Sciatic nerve (tissue), 2 donors: ENCODE results near the gene UBL7. TPM values are rescaled to one million over a fixed set of nuclear protein-coding genes. Genes with fewer than 3 reads are reported as not detected.

ENCODE experiments used
- ATAC-seq: fragments of 200-7000 bp; cut with Tn5 transposase; one replicate; pipeline ENCODE4 v1.9.1; 2020; ENCODE audit warnings: mild to moderate bottlenecking, moderate library complexity
- DNase-seq: peaks from one replicate; pipeline ENCODE4 v3.0.0-alpha.2; 2020; ENCODE audit warnings: low spot score
- intact Hi-C: fragments of 100-400 bp; cut with DNase I; formaldehyde crosslinking; loops from one replicate; pipeline ENCODE4 v1.14.2; 2022
- total RNA-seq: library from RNA; stranded (reverse); fragmentation: NEBNext Ultra II Directional; extraction: Animal tissue kit (Norgen Biotek cat#: 25700); gene quantifications from one replicate; pipeline ENCODE4 v1.2.1, GENCODE V29; 2021
- donor health status: DM: no; HTN: no; CAD: no.
- donor health status: DM: no; HTN: no; CAD: no.

Gene UBL7
- total RNA-seq, 1 donor from 2014 or later = 32.0 TPM

DNA sequence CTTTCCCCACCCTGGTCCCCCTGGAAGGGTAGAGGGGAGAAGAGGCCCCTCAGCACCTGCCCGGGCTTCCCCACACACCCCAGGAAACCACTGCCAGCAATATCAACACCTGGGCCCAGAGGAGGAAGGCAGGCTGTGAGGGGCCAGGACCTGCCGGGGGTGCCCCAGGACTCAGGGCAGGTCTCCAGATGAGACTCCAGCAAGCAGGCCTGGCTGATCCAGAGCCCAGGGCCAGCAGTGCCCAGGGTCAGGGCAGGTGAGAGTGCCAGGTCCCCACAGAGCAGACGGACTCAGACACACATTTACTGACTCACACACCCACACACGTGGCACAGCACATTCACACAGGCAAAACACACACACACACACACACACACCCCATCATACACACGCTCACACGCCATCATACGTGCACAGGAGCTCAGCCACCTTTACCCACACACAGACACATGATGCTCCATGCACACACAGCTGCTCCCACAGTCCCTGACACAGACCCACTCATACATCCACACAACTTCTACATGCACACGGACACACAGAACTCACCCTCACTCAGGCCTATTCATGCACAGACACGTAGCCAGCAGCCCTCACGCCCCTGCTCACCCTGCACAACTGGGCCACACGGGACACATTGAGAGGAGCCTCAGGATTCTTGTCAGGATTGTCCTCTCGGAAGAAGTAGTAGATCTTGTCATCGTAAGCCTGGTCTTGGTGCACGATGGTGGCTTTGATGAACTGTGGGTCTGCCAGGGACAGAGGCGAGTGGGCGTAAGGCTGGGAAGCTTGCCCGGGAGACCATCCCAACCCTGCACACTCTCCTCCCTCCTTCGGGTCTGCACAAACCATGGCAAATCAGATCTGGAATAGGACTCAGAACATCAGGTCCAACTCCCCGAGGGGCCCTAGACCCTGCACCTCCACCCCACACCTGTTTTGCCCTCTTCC is 44.7 kb downstream of the UBL7 start:
- intact Hi-C loops = no loop called here
- ATAC-seq (no peak), DNase-seq (no peak)

DNA sequence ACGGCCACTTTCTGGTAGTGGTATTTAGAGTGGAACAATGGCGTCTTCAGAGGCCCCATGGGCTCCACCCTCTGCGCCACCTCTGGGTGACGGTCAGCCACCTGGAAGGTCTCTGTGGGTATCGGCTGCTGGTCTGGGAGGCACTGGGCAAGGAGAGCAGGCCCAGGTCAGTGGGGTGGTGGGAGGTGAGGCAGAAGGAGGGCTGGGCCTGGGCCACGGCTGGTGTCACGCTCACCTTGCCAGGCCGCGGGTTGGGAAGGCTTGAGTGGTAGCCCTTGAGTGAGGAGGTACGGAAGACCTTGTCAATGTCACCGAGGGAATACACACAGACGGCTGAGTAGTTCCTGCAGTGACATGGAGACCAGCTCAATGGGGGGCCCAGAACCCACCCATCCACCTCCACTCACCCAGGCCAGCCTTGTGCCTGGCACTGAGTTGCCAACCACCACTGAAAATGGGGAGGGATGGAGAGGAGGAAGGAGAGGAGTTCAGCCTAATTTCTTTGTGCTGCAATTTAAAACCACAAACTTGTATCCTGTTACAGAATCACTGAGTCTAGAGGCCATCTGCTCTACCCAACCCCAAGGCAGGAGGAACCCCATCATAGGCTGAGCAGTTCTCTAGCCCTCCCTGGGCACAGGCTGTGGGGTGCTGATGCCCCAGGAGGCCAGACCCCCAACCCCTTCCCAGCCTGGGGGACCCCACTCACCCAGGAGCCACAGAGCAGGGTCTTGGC is 46.2 kb downstream of the UBL7 start:
- DNase-seq = no peak
- no peak for ATAC-seq
- intact Hi-C loops = no loop called here

DNA sequence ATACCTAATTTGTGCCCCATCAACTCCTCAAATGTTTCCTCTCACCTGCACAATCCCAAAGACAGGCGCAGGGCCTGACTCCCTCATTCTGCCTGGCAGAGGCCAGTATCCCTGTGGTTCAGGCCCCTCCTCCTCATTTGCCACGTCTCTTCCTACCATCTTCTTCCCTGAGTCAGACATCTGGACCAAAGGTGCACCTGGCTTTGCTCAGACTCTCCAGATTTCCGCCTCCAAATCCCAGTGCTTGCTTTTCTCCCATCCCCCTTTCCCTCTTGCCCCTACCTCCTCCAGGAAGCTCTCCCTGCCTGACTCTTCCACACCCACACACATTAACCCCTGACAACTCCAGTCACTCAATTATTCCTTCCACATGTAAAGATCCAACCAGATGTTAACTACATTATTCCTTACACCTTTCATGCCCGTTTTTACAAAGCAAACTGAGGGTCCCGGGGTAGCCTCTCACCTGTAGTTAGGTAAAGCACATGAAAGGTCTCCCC is 46.8 kb downstream of the UBL7 start:
- no peak for ATAC-seq
- intact Hi-C loops = no loop called here
- DNase-seq = no peak

DNA sequence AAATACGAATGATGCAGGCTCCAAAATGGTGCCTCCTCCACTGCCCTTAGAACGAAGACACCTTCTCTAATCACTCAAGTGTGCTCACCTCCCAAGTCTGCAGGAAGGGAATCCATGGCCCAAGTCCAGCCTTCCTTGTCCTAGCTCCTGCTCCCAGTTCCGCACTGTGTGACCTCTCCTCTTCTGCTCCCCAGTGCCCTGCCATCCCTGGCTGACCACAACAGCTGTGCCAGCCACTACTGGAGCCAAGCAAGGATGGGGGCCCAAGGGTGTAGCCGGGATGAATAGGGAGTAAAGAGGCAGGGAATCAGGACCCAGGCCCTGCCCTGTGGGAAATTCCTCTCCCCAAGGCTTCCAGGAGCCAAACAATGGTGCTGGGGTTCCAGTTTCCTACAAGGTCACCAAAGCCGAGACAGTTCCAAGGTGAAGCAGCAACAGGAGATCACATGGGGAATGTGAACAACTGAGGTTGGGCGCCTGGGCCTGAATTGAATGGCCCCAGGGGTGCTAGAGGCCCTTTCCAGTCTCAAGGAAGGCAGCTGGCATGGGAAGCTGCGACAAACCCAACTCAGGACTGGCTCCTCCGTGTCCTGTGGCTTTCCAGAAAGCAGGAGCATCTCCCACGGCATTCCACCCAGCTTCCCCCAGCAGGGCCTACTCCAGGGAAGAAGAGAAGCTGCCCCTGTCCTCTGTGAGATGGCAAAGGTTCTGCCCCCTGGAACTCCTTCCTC is 47.4 kb downstream of the UBL7 start:
- intact Hi-C loops = no loop called here
- ATAC-seq = no peak
- DNase-seq = no peak

DNA sequence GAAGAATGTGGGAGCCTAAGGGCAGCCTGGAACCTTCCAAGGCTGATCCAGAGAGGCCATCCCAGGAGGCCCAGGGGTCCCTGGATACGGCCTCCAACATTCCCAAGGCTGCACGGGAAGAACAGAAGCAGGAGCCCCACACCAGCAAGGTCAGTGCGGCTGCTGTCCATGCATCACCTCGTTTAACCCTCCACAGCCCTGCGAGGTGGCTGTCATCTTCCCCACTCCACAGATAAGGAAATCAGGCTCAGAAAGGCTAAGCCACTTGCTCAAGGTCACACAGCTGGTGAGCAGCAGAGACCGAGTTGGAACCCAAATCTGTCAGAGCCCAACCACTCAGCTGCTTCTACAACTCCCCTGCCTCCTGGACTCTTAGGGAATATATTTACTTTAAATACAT is 48.8 kb downstream of the UBL7 start:
- DNase-seq (no peak), ATAC-seq (no peak)
- intact Hi-C loops = no loop called here

DNA sequence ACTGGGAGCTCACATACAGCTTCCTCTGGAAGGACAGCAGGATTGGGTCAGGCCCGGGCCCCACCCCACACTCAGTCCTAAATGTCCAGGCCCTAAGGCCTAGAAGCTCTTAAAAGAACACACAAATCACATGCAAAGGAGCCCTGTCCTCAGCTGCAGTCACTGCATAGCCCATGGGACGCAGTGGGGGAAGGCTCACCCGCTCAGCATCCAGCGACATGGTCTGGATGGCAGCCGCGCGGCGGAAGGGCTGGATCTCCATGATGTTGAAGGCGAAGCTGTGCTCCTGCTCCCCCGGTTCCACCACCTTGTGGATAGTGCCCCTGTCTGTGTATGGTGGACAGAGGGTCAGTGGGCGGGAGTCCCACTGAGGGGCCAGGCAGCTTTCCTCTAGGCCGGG is 49.3 kb downstream of the UBL7 start:
- ATAC-seq (no peak), DNase-seq (no peak)
- intact Hi-C loops = no loop called here

DNA sequence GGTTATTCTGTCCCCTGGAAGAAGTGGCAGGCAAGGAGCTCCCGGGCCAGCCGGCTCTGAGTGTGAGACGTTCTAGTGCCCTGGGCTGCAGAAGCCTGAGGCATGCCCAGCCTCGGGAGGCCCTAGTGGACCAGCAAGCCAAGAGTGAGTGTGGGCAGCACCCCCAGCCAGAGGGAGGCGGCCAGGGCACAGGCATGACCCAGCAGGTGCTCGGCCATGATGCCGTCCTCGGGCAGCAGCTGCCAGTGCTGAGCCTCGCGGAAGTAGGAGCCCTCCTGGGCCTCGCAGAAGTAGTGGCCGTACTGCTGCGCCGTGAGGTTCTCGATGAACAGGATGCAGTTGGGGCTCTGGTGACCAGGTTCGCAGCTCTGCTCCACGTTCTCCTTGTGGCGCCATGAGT is 50.5 kb downstream of the UBL7 start:
- ATAC-seq (no peak), DNase-seq (no peak)
- intact Hi-C loops = no loop called here

DNA sequence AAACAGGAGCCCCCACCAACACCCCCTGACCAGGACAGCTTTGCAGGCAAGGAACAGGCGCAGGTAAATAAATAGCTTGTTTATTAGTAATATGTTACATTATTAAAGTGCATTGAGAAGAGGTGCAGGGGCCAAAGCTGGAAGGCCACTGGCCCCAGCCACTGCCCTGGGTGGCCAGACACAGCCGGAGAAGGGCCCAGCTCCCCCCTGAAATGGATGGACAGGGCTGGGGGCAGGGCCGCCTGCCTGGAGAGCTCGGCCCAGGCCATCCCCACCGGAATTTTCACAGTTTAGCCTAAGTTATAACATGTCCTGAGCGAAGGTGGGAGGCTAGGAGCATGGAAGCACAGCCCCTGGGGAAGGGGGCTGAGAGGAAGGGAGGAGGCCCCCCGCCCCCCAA is 51.7 kb downstream of the UBL7 start:
- ATAC-seq = no peak
- intact Hi-C loops = no loop called here

DNA sequence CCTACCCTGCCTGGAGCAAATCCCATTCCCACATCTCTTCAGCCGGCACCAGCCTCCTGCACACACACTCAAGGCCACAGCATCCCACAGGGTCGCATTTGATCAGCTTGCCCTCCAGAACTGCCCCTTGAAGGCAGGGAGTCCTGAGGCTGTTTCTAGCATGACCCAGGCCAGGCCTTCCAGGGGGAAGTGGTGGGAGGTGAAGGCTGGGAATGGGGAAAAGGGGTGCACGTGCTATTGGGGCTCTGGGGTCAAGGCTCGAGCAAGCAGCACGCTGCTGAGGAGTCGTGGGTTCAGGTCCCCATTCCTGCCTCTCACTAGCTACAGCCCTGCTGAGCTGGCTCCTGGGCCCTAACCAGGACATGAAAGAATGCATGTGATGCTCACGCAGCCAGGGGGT is 52.1 kb downstream of the UBL7 start:
- DNase-seq = no peak
- intact Hi-C loops = no loop called here
- no peak for ATAC-seq

More for the DNA sequence above, 51.7 kb downstream of the UBL7 start:
- no peak for DNase-seq

DNA sequence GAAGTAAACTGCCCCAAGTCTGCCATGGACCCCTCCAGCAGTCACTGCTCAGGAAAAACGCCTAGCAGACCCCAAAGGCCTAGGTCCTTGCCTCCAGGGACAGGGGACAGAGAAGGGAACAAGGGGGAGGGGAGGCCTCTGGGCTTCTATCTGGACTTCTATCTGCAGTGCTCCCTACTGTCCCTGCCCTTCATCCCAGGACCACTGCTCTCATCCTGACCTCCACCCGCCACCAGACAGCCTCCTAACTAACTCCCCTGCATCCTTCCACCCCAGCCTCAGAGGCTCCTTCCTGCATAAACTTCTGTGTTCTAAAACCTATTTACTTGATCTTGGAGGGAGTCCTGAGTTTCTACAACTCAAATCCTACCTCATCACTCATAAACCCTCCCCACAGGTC is 52.6 kb downstream of the UBL7 start:
- intact Hi-C loops = no loop called here
- no peak for ATAC-seq

DNA sequence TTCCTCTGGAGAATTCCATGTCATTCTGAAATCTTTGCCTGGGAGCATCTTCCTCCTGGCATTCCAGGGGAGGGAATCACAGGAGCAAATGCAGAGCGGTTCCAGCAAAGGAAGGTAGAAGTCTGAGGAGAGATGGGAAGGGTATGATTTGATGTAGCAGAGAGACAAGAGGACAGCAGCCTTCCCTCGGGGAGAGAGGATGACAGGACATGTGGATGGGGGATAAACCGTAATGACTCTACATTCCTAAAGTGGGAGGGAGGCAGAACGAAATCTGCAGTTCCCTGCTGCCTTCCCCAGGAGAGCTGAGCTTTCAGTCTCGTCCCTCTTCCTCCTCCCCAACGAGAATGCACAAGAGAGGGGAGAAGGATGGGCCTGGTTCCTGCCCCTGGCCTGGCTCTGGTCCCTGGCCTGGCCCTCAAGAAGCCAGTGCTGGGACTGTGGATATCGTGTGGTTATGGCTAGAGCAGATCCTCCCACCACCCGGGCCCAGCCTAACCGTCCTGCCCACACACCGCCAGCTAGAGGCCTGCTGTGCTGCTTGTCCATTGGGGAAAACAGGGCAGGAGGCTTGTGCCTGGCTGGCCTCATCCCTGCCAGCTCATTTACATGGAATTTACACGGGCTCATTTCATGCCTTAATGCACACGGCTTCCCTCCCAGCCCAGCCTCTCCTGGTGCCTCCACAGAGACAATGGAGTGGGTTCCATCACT is 53.8 kb downstream of the UBL7 start:
- intact Hi-C loops = no loop called here
- DNase-seq (no peak), ATAC-seq (peak; percentile 63)

More for the DNA sequence above, 52.6 kb downstream of the UBL7 start:
- DNase-seq = no peak

DNA sequence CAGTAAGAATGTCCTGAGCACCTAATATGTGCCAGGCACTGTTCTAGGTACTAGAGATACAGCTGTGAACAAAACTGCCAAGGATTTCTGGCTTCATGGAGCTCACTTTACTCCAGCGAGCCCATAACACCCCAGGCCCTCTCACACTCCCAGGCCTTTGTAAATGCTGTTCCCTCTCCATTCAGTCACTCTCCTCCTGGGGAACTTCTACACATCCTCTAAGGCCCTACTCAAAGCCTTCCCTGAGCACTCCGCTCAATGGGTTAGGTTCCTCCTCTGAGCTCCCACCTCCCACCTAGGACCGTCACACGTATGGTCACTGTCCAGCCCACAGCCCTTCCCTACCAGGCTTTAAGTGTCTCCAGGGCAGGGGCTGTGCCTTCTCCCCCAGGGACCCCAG is 54.4 kb downstream of the UBL7 start:
- no peak for ATAC-seq
- no peak for DNase-seq
- intact Hi-C loops = no loop called here

DNA sequence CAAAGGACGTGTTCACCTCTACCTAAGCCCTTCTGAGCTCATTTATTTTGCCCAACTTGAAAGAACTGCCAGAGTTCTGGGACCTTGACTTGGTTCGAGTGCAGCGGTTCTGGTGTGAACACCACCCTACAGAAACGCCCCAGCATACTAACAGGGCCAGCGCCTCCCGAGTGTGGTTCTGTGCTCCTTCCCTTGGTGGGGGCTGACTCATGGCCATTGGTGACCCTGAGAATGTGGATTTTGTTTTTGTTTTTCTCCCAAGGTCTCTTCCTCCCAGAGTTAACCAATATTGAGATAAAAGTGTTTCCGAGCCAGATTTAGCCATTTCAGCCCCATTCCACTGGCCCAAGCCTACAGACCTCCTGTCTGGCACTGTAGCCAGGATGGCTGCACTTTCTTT is 55.1 kb downstream of the UBL7 start:
- DNase-seq (no peak), ATAC-seq (no peak)
- intact Hi-C loops = no loop called here

DNA sequence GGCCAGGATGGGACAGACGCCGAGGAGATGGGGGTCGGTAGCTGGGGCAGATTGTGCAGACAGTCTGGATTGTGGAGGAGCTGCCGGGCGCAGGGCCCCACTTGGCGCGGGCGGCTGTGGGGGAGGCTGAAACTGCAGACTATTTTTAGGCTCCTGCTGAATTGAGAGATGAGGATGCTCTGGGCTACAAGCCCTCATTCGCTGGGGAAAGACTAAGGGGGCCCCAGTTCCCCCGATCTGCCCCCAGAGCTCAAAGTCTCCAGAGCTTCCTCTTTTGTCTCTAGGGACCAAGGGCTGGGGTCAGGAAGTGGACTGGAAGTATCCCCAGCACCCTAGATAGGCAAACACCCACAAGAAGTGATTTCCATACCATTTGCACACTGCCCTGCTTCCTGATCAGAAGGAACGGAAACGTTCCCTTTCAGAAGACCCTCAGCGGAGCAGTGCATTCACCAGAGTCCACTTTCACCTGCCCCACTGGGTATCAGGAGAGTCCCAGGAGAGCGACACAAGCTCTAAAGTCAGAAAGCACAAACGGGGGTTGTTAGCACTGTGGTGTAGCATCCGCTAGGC is 56.9 kb downstream of the UBL7 start:
- ATAC-seq (no peak), DNase-seq (no peak)
- intact Hi-C loops = no loop called here

DNA sequence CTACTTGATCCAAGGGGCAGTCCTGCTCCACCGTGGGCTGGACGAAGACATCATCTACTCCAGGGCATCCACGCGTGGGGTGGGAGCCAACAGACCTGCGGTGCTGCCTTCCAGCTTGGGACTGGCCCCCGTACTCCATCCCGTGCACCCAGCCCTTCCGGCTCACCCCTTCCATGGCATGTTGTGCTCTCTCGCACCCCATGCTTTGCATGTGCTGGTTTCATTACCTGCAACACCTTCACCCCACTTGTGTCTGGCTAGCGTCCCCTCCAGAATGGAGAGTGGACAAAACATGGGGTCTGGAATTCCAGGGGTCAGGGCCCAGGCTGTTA is 57.4 kb downstream of the UBL7 start:
- intact Hi-C loops = no loop called here
- ATAC-seq (peak; percentile 19), DNase-seq (no peak)

DNA sequence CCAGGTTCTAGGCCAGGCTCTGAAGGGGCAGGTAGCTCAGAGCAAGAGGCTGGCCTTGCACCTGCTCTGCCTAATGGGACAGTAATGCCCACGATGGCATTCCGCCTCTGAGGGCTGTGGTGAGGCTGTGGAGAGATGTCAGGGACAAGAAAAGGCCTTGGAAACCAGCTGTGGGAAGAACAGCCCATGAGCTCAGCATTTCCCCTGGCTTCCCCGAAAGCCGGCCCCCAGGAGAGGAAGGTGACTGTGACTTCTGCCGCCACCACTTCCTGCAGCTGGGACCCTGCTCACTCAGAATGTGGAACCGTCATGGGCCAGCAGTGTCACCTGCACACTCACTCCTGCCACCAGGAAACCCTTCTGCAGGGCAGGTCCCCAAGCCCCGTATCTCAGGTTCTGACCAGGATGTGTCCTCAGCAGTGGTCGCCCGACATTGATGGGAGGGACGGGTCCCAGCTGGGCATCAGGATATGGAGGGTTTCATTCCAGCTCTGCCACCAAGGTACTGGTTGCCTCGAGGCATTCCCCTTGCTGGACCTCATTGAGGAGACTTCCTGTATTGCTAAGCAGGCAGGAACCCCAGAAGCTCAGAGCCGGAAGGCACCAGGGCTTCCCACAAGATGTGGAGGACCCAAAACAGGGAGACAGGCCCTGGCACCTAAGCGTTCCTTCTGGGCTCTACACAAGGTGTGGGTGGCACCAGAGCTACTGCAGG is 57.9 kb downstream of the UBL7 start:
- DNase-seq (no peak), ATAC-seq (no peak)
- intact Hi-C loops = no loop called here

DNA sequence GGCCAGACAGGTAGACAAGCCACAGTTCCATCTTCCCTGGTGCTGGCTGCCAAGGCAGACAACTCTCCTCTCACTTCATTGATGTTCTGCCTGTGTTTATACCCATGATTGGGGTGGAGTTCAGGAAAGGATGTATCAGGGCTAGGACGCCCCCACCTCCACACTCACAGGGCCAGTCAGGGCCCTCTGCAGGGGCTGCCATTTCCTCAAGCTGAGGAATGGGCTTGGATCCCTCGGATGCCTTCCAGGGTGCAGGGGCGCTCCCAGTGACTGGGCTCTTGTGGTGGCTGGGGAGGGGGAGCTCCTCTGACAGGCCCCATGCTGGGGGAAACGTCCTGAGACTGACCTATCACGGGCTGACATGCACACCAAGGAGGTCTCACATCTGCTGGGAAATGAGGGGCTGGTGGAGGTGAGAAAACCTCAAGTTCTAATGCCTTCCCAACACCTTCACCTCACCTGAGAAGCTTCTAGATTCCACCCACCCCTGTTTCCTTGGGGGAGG is 58.6 kb downstream of the UBL7 start:
- intact Hi-C loops = no loop called here
- ATAC-seq (no peak), DNase-seq (no peak)
